AG10803 (cell line): ENCODE data around the gene ATP5ME.

ENCODE experiments used
- DNase-seq: peaks from one replicate; pipeline ENCODE4 v3.0.0; 2010; ENCODE audit warnings: low read depth
- H3K4me3 ChIP-seq: 2 replicates; pipeline ENCODE4 v1.5.1; 2011; ENCODE audit warnings: mild to moderate bottlenecking, low read length, control low read depth
- CTCF ChIP-seq: conservative IDR thresholded peaks from 2 replicates; pipeline ENCODE4 v1.5.1; 2011; ENCODE audit warnings: mild to moderate bottlenecking, low read length, control low read depth, inconsistent platforms

ATP5ME gene

GRCh38 chr4:663438-664428, 10.3 kb downstream of the ATP5ME start:
- no peak for TF ChIP-seq CTCF
- H3K4me3 ChIP-seq = no peak overlapping the region
- DNase-seq = no peak

- H3K4me3 ChIP-seq = no peak overlapping the region
- TF ChIP-seq CTCF = no peak
- DNase-seq = no peak
Measured at GRCh38 chr4:663046-663437, 11.0 kb downstream of the ATP5ME start.

GRCh38 chr4:661881-662761, 12.0 kb downstream of the ATP5ME start:
- TF ChIP-seq CTCF = no peak
- DNase-seq = no peak

GRCh38 chr4:661231-661630, 12.8 kb downstream of the ATP5ME start:
- H3K4me3 ChIP-seq = no peak overlapping the region
- TF ChIP-seq CTCF = no peak
- no peak for DNase-seq

More at GRCh38 chr4:661881-662761, 12.0 kb downstream of the ATP5ME start:
- no peak overlapping the region for H3K4me3 ChIP-seq

GRCh38 chr4:660401-660800, 13.7 kb downstream of the ATP5ME start:
- DNase-seq = no peak
- TF ChIP-seq CTCF = no peak
- no peak overlapping the region for H3K4me3 ChIP-seq

- no peak for TF ChIP-seq CTCF
- no peak for DNase-seq
- no peak overlapping the region for H3K4me3 ChIP-seq
Measured at GRCh38 chr4:659851-660250, 14.2 kb downstream of the ATP5ME start.
